Prostate gland (tissue), 2 donors: ENCODE data around the gene TMEM256. TPM values are rescaled to one million over a fixed set of nuclear protein-coding genes. Genes with fewer than 3 reads are reported as not detected.
A peak's percentile ranks its signal among the peaks of the same experiment; 100 is the strongest.

Experiments
- DNase-seq: peaks from one replicate; pipeline ENCODE4 v3.0.0-alpha.2; 2019; ENCODE audit warnings: low spot score
- H3K27ac ChIP-seq, 2 donors: fragments of 200-600 bp; sonication (generic); 2 replicates each; pipeline ENCODE4 v1.5.1; 2017 to 2019
- H3K27me3 ChIP-seq: fragments of 200-600 bp; sonication (generic); replicated peaks from 2 replicates; pipeline ENCODE4 v1.5.1; 2019; ENCODE audit not compliant: insufficient read depth
- H3K36me3 ChIP-seq, 2 donors: fragments of 200-600 bp; sonication (generic); 1 replicate in 1 of 2; 2 replicates in 1 of 2; pipeline versions ENCODE4 v1.5.1 to v1.8.1; 2017 to 2019
- H3K4me1 ChIP-seq: fragments of 200-600 bp; sonication (generic); replicated peaks from 2 replicates; pipeline ENCODE4 v1.5.1; 2019
- H3K4me3 ChIP-seq, 2 donors: fragments of 200-600 bp; sonication (generic); 2 replicates each; pipeline ENCODE4 v1.5.1; 2017 to 2019
- H3K9me3 ChIP-seq: fragments of 200-600 bp; sonication (generic); 2 replicates; pipeline ENCODE4 v1.5.1; 2017
- CTCF ChIP-seq, 4 experiments: fragments of 200-600 bp in 2 of 4; fragments of 450-650 bp in 2 of 4; sonication (generic) in 2 of 4; IDR thresholded peaks; 1 replicate in 3 of 4; 2 replicates in 1 of 4; pipeline ENCODE4 v1.5.1; 2016 to 2019; ENCODE audit warnings: antibody characterized with exemption in 4 of 4, mild to moderate bottlenecking in 2 of 4, moderate library complexity in 2 of 4
- POLR2A ChIP-seq: fragments of 450-650 bp; IDR thresholded peaks from one replicate; pipeline ENCODE4 v1.6.1; 2016; ENCODE audit warnings: antibody characterized with exemption, mild to moderate bottlenecking
- POLR2AphosphoS5 ChIP-seq: sonication (generic); formaldehyde crosslinking; IDR thresholded peaks from one replicate; pipeline ENCODE4 v1.6.1; 2017; ENCODE audit warnings: antibody characterized with exemption
- WGBS: methylation state at CpG from one replicate; pipeline ENCODE4 v1.1.5; 2018; 5-methylcytosine and 5-hydroxymethylcytosine counted together
- intact Hi-C: fragments of 100-400 bp; cut with DNase I; formaldehyde crosslinking; loops from one replicate; pipeline ENCODE4 v1.14.2; 2022
- total RNA-seq, 2 donors: library from RNA; depleted of rRNA; stranded (reverse); fragments of >200 nt; gene quantifications; one replicate each; pipeline ENCODE4 v1.1.0, GENCODE V29; 2016

The TMEM256 gene
- total RNA-seq, 2 donors from 2014 or later, result 63.0 to 192 TPM

GRCh38 chr17:7354262-7354843 is 49.5 kb downstream of the TMEM256 start:
- no peak for DNase-seq
- WGBS, result 60% methylated on average over 9 of the region's 9 CpGs
- peaks cover 9% of the 10 kb centered on the region for H3K4me1 ChIP-seq
- TF ChIP-seq POLR2A (peak; percentile 36), CTCF (IDR thresholded peaks at IDR 0.05) (no peak), POLR2AphosphoS5 (no peak)
- H3K4me3 ChIP-seq, result no peak overlapping the region
- H3K27me3 ChIP-seq, result no peaks in the 10 kb centered on the region
- no peaks in the 10 kb centered on the region for H3K36me3 ChIP-seq
- intact Hi-C loops, result loop anchor here (5.0 to 10.0 kb wide), 4 partner anchors 38 to 333 kb away; partner anchors contain the start of genes PLSCR3, POLR2A, SENP3 and SLC35G6
- H3K9me3 ChIP-seq, result no peaks in the 10 kb centered on the region
- H3K27ac ChIP-seq, result peak overlapping the region in 1 of 2 donors; percentile 38

Other genes starting within 250 kb of the TMEM256 start
- 1 to 10 TPM in 1 of 2 donors, under 1 TPM in 1; 0.50 to 9.4 TPM for gene ASGR1, start 224.7 kb downstream of the TMEM256 start, total RNA-seq
- gene DLG4, start 184.3 kb downstream of the TMEM256 start, total RNA-seq, result 10 to 100 TPM in 1 of 2 donors, 1 to 10 TPM in 1; 9.3 to 31.6 TPM
- gene ACADVL, start 184.2 kb downstream of the TMEM256 start, total RNA-seq, result 100 to 1,000 TPM; 589 to 593 TPM
- 100 to 1,000 TPM in 1 of 2 donors, 10 to 100 TPM in 1; 52.3 to 116 TPM for gene DVL2, start 169.6 kb downstream of the TMEM256 start, total RNA-seq
- 10 to 100 TPM; 41.2 to 92.5 TPM for gene PHF23, start 164.6 kb downstream of the TMEM256 start, total RNA-seq
- 100 to 1,000 TPM; 493 to 527 TPM for gene GABARAP, start 161.6 kb downstream of the TMEM256 start, total RNA-seq
- 100 to 1,000 TPM in 1 of 2 donors, 10 to 100 TPM in 1; 61.2 to 107 TPM for gene CTDNEP1, start 152.4 kb downstream of the TMEM256 start, total RNA-seq
- gene ELP5, start 151.9 kb downstream of the TMEM256 start, total RNA-seq, result 10 to 100 TPM; 50.1 to 65.2 TPM
- 10 to 100 TPM; 42.0 to 45.8 TPM for gene CLDN7, start 141.6 kb downstream of the TMEM256 start, total RNA-seq
- gene SLC2A4, start 122.4 kb downstream of the TMEM256 start, total RNA-seq, result 10 to 100 TPM; 13.8 to 27.4 TPM
- gene YBX2, start 109.5 kb downstream of the TMEM256 start, total RNA-seq, result 10 to 100 TPM in 1 of 2 donors, under 1 TPM in 1; 0.64 to 49.1 TPM
- 100 to 1,000 TPM; 172 to 195 TPM for gene EIF5A, start 96.5 kb downstream of the TMEM256 start, total RNA-seq
- 100 to 1,000 TPM in 1 of 2 donors, 10 to 100 TPM in 1; 88.4 to 140 TPM for gene GPS2, start 88.7 kb downstream of the TMEM256 start, total RNA-seq
- 10 to 100 TPM; 15.7 to 36.0 TPM for gene NEURL4, start 74.8 kb downstream of the TMEM256 start, total RNA-seq
- 1 to 10 TPM; 2.5 to 6.5 TPM for gene ACAP1, start 67.6 kb downstream of the TMEM256 start, total RNA-seq
- gene KCTD11, start 51.9 kb downstream of the TMEM256 start, total RNA-seq, result 10 to 100 TPM in 1 of 2 donors, 1 to 10 TPM in 1; 8.9 to 15.2 TPM
- not detected for gene TMEM95, start 48.9 kb downstream of the TMEM256 start, total RNA-seq
- 10 to 100 TPM in 1 of 2 donors, 1 to 10 TPM in 1; 9.9 to 28.4 TPM for gene TNK1, start 23.0 kb downstream of the TMEM256 start, total RNA-seq
- 10 to 100 TPM; 25.8 to 26.4 TPM for gene PLSCR3, start 9.6 kb downstream of the TMEM256 start, total RNA-seq
- gene NLGN2, start 3.7 kb upstream of the TMEM256 start, total RNA-seq, result 10 to 100 TPM in 1 of 2 donors, 1 to 10 TPM in 1; 8.6 to 16.2 TPM
- gene SPEM1, start 16.2 kb upstream of the TMEM256 start, total RNA-seq, result 1 to 10 TPM in 1 of 2 donors, not detected in 1; 3.6 TPM
- 1 to 10 TPM in 1 of 2 donors, not detected in 1; 5.3 TPM for gene SPEM2, start 21.5 kb upstream of the TMEM256 start, total RNA-seq
- gene SPEM3, start 24.8 kb upstream of the TMEM256 start, total RNA-seq, result under 1 TPM; 0.09 to 0.11 TPM
- 10 to 100 TPM in 1 of 2 donors, 1 to 10 TPM in 1; 9.9 to 10.3 TPM for gene TMEM102, start 31.3 kb upstream of the TMEM256 start, total RNA-seq
- gene FGF11, start 35.4 kb upstream of the TMEM256 start, total RNA-seq, result 1 to 10 TPM; 1.2 to 4.2 TPM
- 10 to 100 TPM in 1 of 2 donors, 1 to 10 TPM in 1; 6.9 to 10.4 TPM for gene CHRNB1, start 41.0 kb upstream of the TMEM256 start, total RNA-seq
- 10 to 100 TPM; 60.5 to 69.4 TPM for gene ZBTB4, start 75.5 kb upstream of the TMEM256 start, total RNA-seq
- gene SLC35G6, start 77.3 kb upstream of the TMEM256 start, total RNA-seq, result not detected
- gene POLR2A, start 80.3 kb upstream of the TMEM256 start, total RNA-seq, result 100 to 1,000 TPM in 1 of 2 donors, 10 to 100 TPM in 1; 79.7 to 217 TPM
- 10 to 100 TPM; 29.9 to 47.9 TPM for gene TNFSF12, start 145.0 kb upstream of the TMEM256 start, total RNA-seq
- gene TNFSF13, start 154.7 kb upstream of the TMEM256 start, total RNA-seq, result 10 to 100 TPM; 20.4 to 21.1 TPM
- gene SENP3, start 157.8 kb upstream of the TMEM256 start, total RNA-seq, result 10 to 100 TPM; 39.6 to 65.7 TPM
- 10 to 100 TPM; 12.3 to 17.3 TPM for gene CD68, start 175.5 kb upstream of the TMEM256 start, total RNA-seq
- 100 to 1,000 TPM; 101 to 239 TPM for gene MPDU1, start 179.8 kb upstream of the TMEM256 start, total RNA-seq
- gene SOX15, start 186.0 kb upstream of the TMEM256 start, total RNA-seq, result 10 to 100 TPM in 1 of 2 donors, 1 to 10 TPM in 1; 6.3 to 15.0 TPM
- gene FXR2, start 210.8 kb upstream of the TMEM256 start, total RNA-seq, result 10 to 100 TPM; 27.1 to 51.4 TPM
- gene SAT2, start 223.7 kb upstream of the TMEM256 start, total RNA-seq, result 100 to 1,000 TPM in 1 of 2 donors, 10 to 100 TPM in 1; 83.3 to 139 TPM
- 1 to 10 TPM in 1 of 2 donors, not detected in 1; 2.1 TPM for gene SHBG, start 226.0 kb upstream of the TMEM256 start, total RNA-seq
- gene ATP1B2, start 246.8 kb upstream of the TMEM256 start, total RNA-seq, result 10 to 100 TPM in 1 of 2 donors, under 1 TPM in 1; 0.82 to 11.7 TPM